Chondrocyte (in vitro differentiated cells): ENCODE measurements around the gene RAB9A. TPM values are rescaled to one million over a fixed set of nuclear protein-coding genes. Genes with fewer than 3 reads are reported as not detected.

Experiments
- DNase-seq: peaks from one replicate; pipeline ENCODE4 v3.0.0; 2021; ENCODE audit warnings: mixed read lengths, low spot score
- H3K27ac Mint-ChIP-seq: one replicate; pipeline ENCODE4 v1.8.0; 2021; ENCODE audit warnings: mild to moderate bottlenecking, moderate library complexity, mixed read lengths; ENCODE audit not compliant: unreplicated experiment
- H3K27me3 Mint-ChIP-seq: 2 replicates; pipeline ENCODE4 v1.8.0; 2021; ENCODE audit warnings: low read depth, mixed read lengths
- H3K36me3 Mint-ChIP-seq: 2 replicates; pipeline ENCODE4 v1.8.0; 2021; ENCODE audit warnings: low read depth, mixed read lengths
- H3K4me1 Mint-ChIP-seq: 2 replicates; pipeline ENCODE4 v1.8.0; 2021; ENCODE audit warnings: low read depth, mild to moderate bottlenecking, mixed read lengths
- H3K4me3 Mint-ChIP-seq: one replicate; pipeline ENCODE4 v1.8.0; 2021; ENCODE audit warnings: mild to moderate bottlenecking, moderate library complexity, mixed read lengths; ENCODE audit not compliant: unreplicated experiment
- H3K9me3 Mint-ChIP-seq: 2 replicates; pipeline ENCODE4 v1.8.0; 2021; ENCODE audit warnings: low read depth, mixed read lengths
- CTCF ChIP-seq: fragments of 200-600 bp; sonication (generic); IDR thresholded peaks from 2 replicates; pipeline ENCODE4 v1.5.0; 2021; ENCODE audit warnings: antibody characterized with exemption, mild to moderate bottlenecking, moderate library complexity
- total RNA-seq: library from RNA; stranded (reverse); gene quantifications from 3 replicates; pipeline ENCODE4 v1.2.1, GENCODE V29; 2021

Gene RAB9A
- total RNA-seq, 1 donor from 2014 or later: 29.2 TPM

GRCh38 chrX:13654116-13654515 lies 34.8 kb upstream of the RAB9A start:
- Mint-ChIP-seq H3K27me3 (no peaks in the 10 kb centered on the region), H3K4me1 (peaks cover 21% of the 10 kb centered on the region), H3K9me3 (no peaks in the 10 kb centered on the region), H3K27ac (no peak overlapping the region), H3K4me3 (peak overlapping the region; percentile 79), H3K36me3 (no peaks in the 10 kb centered on the region)
- no peak for DNase-seq
- no peak for TF ChIP-seq CTCF

GRCh38 chrX:13655674-13656073 lies 33.3 kb upstream of the RAB9A start:
- no peak overlapping the region for H3K4me3 Mint-ChIP-seq
- DNase-seq: no peak
- no peak overlapping the region for H3K27ac Mint-ChIP-seq
- no peaks in the 10 kb centered on the region for H3K27me3 Mint-ChIP-seq
- H3K4me1 Mint-ChIP-seq: peaks cover 13% of the 10 kb centered on the region
- no peaks in the 10 kb centered on the region for H3K9me3 Mint-ChIP-seq
- H3K36me3 Mint-ChIP-seq: no peaks in the 10 kb centered on the region
- no peak for TF ChIP-seq CTCF

GRCh38 chrX:13658602-13659001 lies 30.3 kb upstream of the RAB9A start:
- H3K4me3 Mint-ChIP-seq: no peak overlapping the region
- peak overlapping the region; percentile 38 for H3K27ac Mint-ChIP-seq

GRCh38 chrX:13659063-13659462 lies 29.9 kb upstream of the RAB9A start:
- DNase-seq: no peak
- Mint-ChIP-seq H3K4me1 (peaks cover 16% of the 10 kb centered on the region), H3K27ac (no peak overlapping the region), H3K4me3 (no peak overlapping the region), H3K27me3 (no peaks in the 10 kb centered on the region), H3K9me3 (no peaks in the 10 kb centered on the region), H3K36me3 (peaks cover 3% of the 10 kb centered on the region)
- TF ChIP-seq CTCF: no peak

More at GRCh38 chrX:13658602-13659001, 30.3 kb upstream of the RAB9A start:
- peaks cover 3% of the 10 kb centered on the region for H3K36me3 Mint-ChIP-seq
- no peaks in the 10 kb centered on the region for H3K9me3 Mint-ChIP-seq
- no peaks in the 10 kb centered on the region for H3K27me3 Mint-ChIP-seq
- DNase-seq: no peak
- TF ChIP-seq CTCF: peak; percentile 87
- H3K4me1 Mint-ChIP-seq: peaks cover 11% of the 10 kb centered on the region

GRCh38 chrX:13661735-13662288 lies 27.1 kb upstream of the RAB9A start:
- Mint-ChIP-seq H3K27ac (no peak overlapping the region), H3K4me1 (peaks cover 28% of the 10 kb centered on the region), H3K4me3 (no peak overlapping the region), H3K9me3 (peaks cover under 1% of the 10 kb centered on the region), H3K27me3 (no peaks in the 10 kb centered on the region), H3K36me3 (peaks cover 3% of the 10 kb centered on the region)
- no peak for TF ChIP-seq CTCF
- DNase-seq: no peak
